Panc1 (cell line): Measurements from ENCODE around the gene PLEKHA7.

Experiments used
- CTCF ChIP-seq: fragments of 450-650 bp; IDR thresholded peaks from 2 replicates; pipeline ENCODE4 v1.5.1; 2017; ENCODE audit warnings: mild to moderate bottlenecking
- POLR2AphosphoS5 ChIP-seq: IDR thresholded peaks from 2 replicates; pipeline ENCODE4 v1.6.1; 2012; ENCODE audit warnings: mild to moderate bottlenecking, low read depth, low read length, moderate library complexity
- SIN3A ChIP-seq: IDR thresholded peaks from 2 replicates; pipeline ENCODE4 v1.6.1; 2012; ENCODE audit warnings: low read depth, mild to moderate bottlenecking, low read length, moderate library complexity, borderline replicate concordance; ENCODE audit not compliant: insufficient read depth
- TCF7L2 ChIP-seq: IDR thresholded peaks from 2 replicates; pipeline ENCODE4 v1.6.1; 2011; ENCODE audit warnings: mild to moderate bottlenecking, low read depth, low read length, inconsistent platforms

- TF ChIP-seq CTCF = no peak
- no peak for TF ChIP-seq POLR2AphosphoS5
- no peak for TF ChIP-seq TCF7L2
- no peak for TF ChIP-seq SIN3A
These were observed 153.6 kb downstream of the PLEKHA7 start for GRCh38 chr11:16860617-16861016.
